SK-MEL-5 (cell line): ENCODE measurements around the gene PSIP1. TPM values are rescaled to one million over a fixed set of nuclear protein-coding genes. Genes with fewer than 3 reads are reported as not detected.
"Not testable (repeated sequence)": the region's sequence is repeated elsewhere in the genome, so short reads cannot be mapped to it uniquely, and the experiment has no call there.

Experiments used
- DNase-seq: peaks from one replicate; pipeline ENCODE4 v3.0.0-alpha.2; 2016; ENCODE audit warnings: low read depth, low spot score
- in situ Hi-C: cut with HindIII; loops from 2 replicates; pipeline ENCODE4 v1.10.0; 2016; ENCODE audit warnings: low sequenced_read_pairs, high pct_unique_total_duplicates, low pct_unique_long_range_greater_than_20kb
- total RNA-seq: library from RNA; depleted of rRNA; stranded (reverse); fragments of >200 nt; shearing (Covaris generic); gene quantifications from 2 replicates; pipeline ENCODE4 v1.2.3, GENCODE V29; 2014

The PSIP1 gene
- total RNA-seq, 1 experiment from 2014 or later = 41.2 TPM

- in situ Hi-C loops = no loop called here
- no peak for DNase-seq
Measured at GRCh38 chr9:15468145-15468544, 42.6 kb downstream of the PSIP1 start.

GRCh38 chr9:15461601-15462000, 49.2 kb downstream of the PSIP1 start:
- in situ Hi-C loops = no loop called here

GRCh38 chr9:15461056-15461455, 49.7 kb downstream of the PSIP1 start:
- in situ Hi-C loops = no loop called here
- no peak for DNase-seq

More at GRCh38 chr9:15461601-15462000, 49.2 kb downstream of the PSIP1 start:
- no peak for DNase-seq

GRCh38 chr9:15453956-15454355, 56.8 kb downstream of the PSIP1 start:
- in situ Hi-C loops = no loop called here
- no peak for DNase-seq

- DNase-seq = no peak
- in situ Hi-C loops = no loop called here
Measured at GRCh38 chr9:15444141-15444540, 66.6 kb downstream of the PSIP1 start.

GRCh38 chr9:15442264-15442663, 68.5 kb downstream of the PSIP1 start:
- in situ Hi-C loops, DNase-seq: not testable (repeated sequence)

- DNase-seq, in situ Hi-C loops: not testable (repeated sequence)
Measured at GRCh38 chr9:15441841-15442240, 68.9 kb downstream of the PSIP1 start.

- no peak for DNase-seq
- in situ Hi-C loops = no loop called here
Measured at GRCh38 chr9:15438891-15439290, 71.9 kb downstream of the PSIP1 start.

- in situ Hi-C loops = no loop called here
- no peak for DNase-seq
Measured at GRCh38 chr9:15433661-15434060, 77.1 kb downstream of the PSIP1 start.

- DNase-seq = no peak
- in situ Hi-C loops = no loop called here
Measured at GRCh38 chr9:15433191-15433590, 77.6 kb downstream of the PSIP1 start.

- no peak for DNase-seq
Measured at GRCh38 chr9:15430920-15431844, 79.6 kb downstream of the PSIP1 start.

GRCh38 chr9:15427702-15428101, 83.1 kb downstream of the PSIP1 start:
- in situ Hi-C loops, DNase-seq: not testable (repeated sequence)

More at GRCh38 chr9:15430920-15431844, 79.6 kb downstream of the PSIP1 start:
- in situ Hi-C loops = no loop called here

GRCh38 chr9:15426019-15426418, 84.8 kb downstream of the PSIP1 start:
- DNase-seq = no peak
- in situ Hi-C loops = no loop called here

GRCh38 chr9:15423231-15423985, 87.4 kb downstream of the PSIP1 start:
- DNase-seq = peak; percentile 13
- in situ Hi-C loops = no loop called here

GRCh38 chr9:15422372-15423230, 88.2 kb downstream of the PSIP1 start, which contains the start of gene SNAPC3:
TSS of gene SNAPC3 (plus strand) at chr9:15422876. CDS start at chr9:15422880, 4 bp downstream.
- peak; percentile 92 for DNase-seq
- in situ Hi-C loops = no loop called here

GRCh38 chr9:15421990-15422371, 88.8 kb downstream of the PSIP1 start:
- in situ Hi-C loops = no loop called here
- no peak for DNase-seq

GRCh38 chr9:15421532-15421931, 89.2 kb downstream of the PSIP1 start:
- in situ Hi-C loops = no loop called here
- DNase-seq = no peak

- in situ Hi-C loops = no loop called here
- no peak for DNase-seq
Measured at GRCh38 chr9:15420796-15421195, 90.0 kb downstream of the PSIP1 start.
